HG03097 (cell line): ENCODE data around the gene EIF6.

Source experiments
- ATAC-seq: cut with Tn5 transposase; IDR thresholded peaks from one replicate; pipeline ENCODE4 v1.9.1; 2021; ENCODE audit not compliant: unreplicated experiment, low FRiP score

EIF6 gene

GRCh38 chr20:35314816-35315631, 30.5 kb upstream of the EIF6 start:
- ATAC-seq = no peak

- ATAC-seq = no peak
Observed at GRCh38 chr20:35312318-35312717, 27.7 kb upstream of the EIF6 start.

- ATAC-seq = no peak
Observed at GRCh38 chr20:35311822-35312221, 27.2 kb upstream of the EIF6 start.

- no peak for ATAC-seq
Observed at GRCh38 chr20:35311409-35311808, 26.8 kb upstream of the EIF6 start.

GRCh38 chr20:35307666-35308653, 23.4 kb upstream of the EIF6 start:
- ATAC-seq = no peak

GRCh38 chr20:35306931-35307517, 22.5 kb upstream of the EIF6 start:
- ATAC-seq = no peak

- ATAC-seq = no peak
Observed at GRCh38 chr20:35305682-35306556, 21.3 kb upstream of the EIF6 start.

- ATAC-seq = no peak
Observed at GRCh38 chr20:35304956-35305355, 20.4 kb upstream of the EIF6 start.

- no peak for ATAC-seq
Observed at GRCh38 chr20:35303735-35304491, 19.3 kb upstream of the EIF6 start.

GRCh38 chr20:35303382-35303734, 18.8 kb upstream of the EIF6 start:
- no peak for ATAC-seq

GRCh38 chr20:35302421-35303335, 18.1 kb upstream of the EIF6 start:
- ATAC-seq = no peak

GRCh38 chr20:35301426-35301825, 16.9 kb upstream of the EIF6 start:
- no peak for ATAC-seq

GRCh38 chr20:35300469-35301262, 16.1 kb upstream of the EIF6 start:
- no peak for ATAC-seq

- ATAC-seq = no peak
Observed at GRCh38 chr20:35299780-35300179, 15.2 kb upstream of the EIF6 start.

- no peak for ATAC-seq
Observed at GRCh38 chr20:35298264-35298663, 13.7 kb upstream of the EIF6 start.

GRCh38 chr20:35297740-35298139, 13.2 kb upstream of the EIF6 start:
- no peak for ATAC-seq

- ATAC-seq = no peak
Observed at GRCh38 chr20:35297155-35297554, 12.6 kb upstream of the EIF6 start.

- ATAC-seq = no peak
Observed at GRCh38 chr20:35296101-35296554, 11.6 kb upstream of the EIF6 start.
